ENCODE results near the gene BPHL. TPM values are rescaled to one million over a fixed set of nuclear protein-coding genes. Genes with fewer than 3 reads are reported as not detected.
"Not testable (repeated sequence)": the region's sequence is repeated elsewhere in the genome, so short reads cannot be mapped to it uniquely, and the experiment has no call there.

Gene BPHL
- total and polyA plus RNA-seq, 7 donors = 8.6 to 28.9 (median 11.0) TPM

- Histone ChIP-seq H3K4me1 (peaks cover 0 to 17% (median 7%) of the 10 kb centered on the region in 4 donors), H3K36me3 (peaks cover 0 to 55% (median 11%) of the 10 kb centered on the region in 4 donors), H3K27me3 (no peaks in the 10 kb centered on the region), H3K4me3 (no peak overlapping the region), H3K27ac (no peak overlapping the region), H3K9me3 (no peaks in the 10 kb centered on the region)
- no peak for DNase-seq
- no peak for TF ChIP-seq POLR2A (IDR thresholded peaks at IDR 0.05)
- intact Hi-C loops (cut with DNase I) = no loop called here
- WGBS, 2 donors = 92 to 93% methylated on average over 6 of the region's 6 CpGs
Measured at GRCh38 chr6:3143158-3143557, 24.6 kb downstream of the BPHL start.

GRCh38 chr6:3144571-3144970 is 26.1 kb downstream of the BPHL start:
- H3K4me1 ChIP-seq = peaks cover 0 to 5% (median 2%) of the 10 kb centered on the region in 4 donors
- TF ChIP-seq CTCF (IDR thresholded peaks at IDR 0.05) (no peak), POLR2AphosphoS5 (IDR thresholded peaks at IDR 0.05) (no peak), EP300 (IDR thresholded peaks at IDR 0.05) (no peak), POLR2A (IDR thresholded peaks at IDR 0.05) (no peak)
- no peaks in the 10 kb centered on the region for H3K27me3 ChIP-seq
- H3K27ac ChIP-seq = no peak overlapping the region
- H3K4me3 ChIP-seq = no peak overlapping the region
- peak; percentile 42 for DNase-seq
- H3K9me3 ChIP-seq = no peaks in the 10 kb centered on the region
- WGBS, 2 donors = 78 to 88% methylated on average over 8 of the region's 8 CpGs
- intact Hi-C loops (cut with DNase I) = no loop called here
- H3K36me3 ChIP-seq = peaks cover 0 to 55% (median 11%) of the 10 kb centered on the region in 4 donors

GRCh38 chr6:3147914-3148757 is 29.6 kb downstream of the BPHL start:
- WGBS, 2 donors = 94 to 97% methylated on average over 6 of the region's 6 CpGs
- DNase-seq = no peak
- H3K4me1 ChIP-seq = peaks cover 0 to 2% (median 0%) of the 10 kb centered on the region in 4 donors
- no peak overlapping the region for H3K4me3 ChIP-seq
- intact Hi-C loops (cut with DNase I) = no loop called here
- peaks cover 0 to 41% (median 5%) of the 10 kb centered on the region in 4 donors for H3K36me3 ChIP-seq
- no peaks in the 10 kb centered on the region for H3K27me3 ChIP-seq
- H3K9me3 ChIP-seq = no peaks in the 10 kb centered on the region
- TF ChIP-seq POLR2AphosphoS5 (IDR thresholded peaks at IDR 0.05) (no peak), CTCF (IDR thresholded peaks at IDR 0.05) (no peak), POLR2A (IDR thresholded peaks at IDR 0.05) (no peak), EP300 (IDR thresholded peaks at IDR 0.05) (no peak)
- no peak overlapping the region for H3K27ac ChIP-seq

- peak overlapping the region in 1 of 4 donors; percentile 34 for H3K27ac ChIP-seq
- 82 to 89% methylated on average over 5 of the region's 5 CpGs for WGBS, 2 donors
- H3K4me3 ChIP-seq = no peak overlapping the region
- H3K27me3 ChIP-seq = no peaks in the 10 kb centered on the region
- H3K36me3 ChIP-seq = peaks cover 0 to 45% (median 3%) of the 10 kb centered on the region in 4 donors
- intact Hi-C loops (cut with DNase I) = no loop called here
- H3K9me3 ChIP-seq = no peaks in the 10 kb centered on the region
- peaks cover 0 to 16% (median 4%) of the 10 kb centered on the region in 4 donors for H3K4me1 ChIP-seq
- no peak for TF ChIP-seq CTCF (IDR thresholded peaks at IDR 0.05)
- no peak for TF ChIP-seq POLR2A (IDR thresholded peaks at IDR 0.05)
- TF ChIP-seq POLR2AphosphoS5 (IDR thresholded peaks at IDR 0.05) = no peak
- TF ChIP-seq EP300 (IDR thresholded peaks at IDR 0.05) = no peak
- DNase-seq = no peak
Measured at GRCh38 chr6:3151691-3152090, 33.2 kb downstream of the BPHL start.

- peak overlapping the region in 1 of 4 donors; percentile 34 for H3K27ac ChIP-seq
- DNase-seq = no peak
- H3K36me3 ChIP-seq = peaks cover 0 to 38% (median 1%) of the 10 kb centered on the region in 4 donors
- no peak for TF ChIP-seq POLR2AphosphoS5 (IDR thresholded peaks at IDR 0.05)
- no peak for TF ChIP-seq EP300 (IDR thresholded peaks at IDR 0.05)
- no peak for TF ChIP-seq POLR2A (IDR thresholded peaks at IDR 0.05)
- no peak for TF ChIP-seq CTCF (IDR thresholded peaks at IDR 0.05)
- intact Hi-C loops (cut with DNase I) = no loop called here
- H3K9me3 ChIP-seq = no peaks in the 10 kb centered on the region
- no peak overlapping the region for H3K4me3 ChIP-seq
- 77 to 93% methylated on average over 3 of the region's 3 CpGs for WGBS, 2 donors
- H3K4me1 ChIP-seq = peaks cover 0 to 18% (median 4%) of the 10 kb centered on the region in 4 donors
- no peaks in the 10 kb centered on the region for H3K27me3 ChIP-seq
Measured at GRCh38 chr6:3152689-3153088, 34.2 kb downstream of the BPHL start.

- not testable (repeated sequence) for H3K4me3 ChIP-seq, DNase-seq, H3K27me3 ChIP-seq, H3K9me3 ChIP-seq
- peaks cover 0 to 20% (median 0%) of the 10 kb centered on the region in 4 donors for H3K36me3 ChIP-seq
- 22 to 71% methylated on average over 6 of the region's 6 CpGs for WGBS, 2 donors
- peaks cover 0 to 34% (median 10%) of the 10 kb centered on the region in 4 donors for H3K4me1 ChIP-seq
- intact Hi-C loops (cut with DNase I) = loop anchor here (5.0 kb wide), 2 partner anchors 88 to 202 kb away; partner anchors contain the start of gene RIPK1
- peak overlapping the region; percentile 14 to 99 (median 72) for H3K27ac ChIP-seq
Measured at GRCh38 chr6:3155416-3155815, 36.9 kb downstream of the BPHL start.

GRCh38 chr6:3156184-3157130 is 37.9 kb downstream of the BPHL start:
- Histone ChIP-seq H3K4me1 (peaks cover 0 to 34% (median 10%) of the 10 kb centered on the region in 4 donors), H3K4me3 (peak overlapping the region; percentile 66 to 99 (median 71)), H3K27ac (peak overlapping the region; percentile 90 to 99 (median 96)), H3K36me3 (peaks cover 0 to 20% (median 0%) of the 10 kb centered on the region in 4 donors)
- 11 to 12% methylated on average over 29 to 30 of the region's 32 CpGs for WGBS, 2 donors
- intact Hi-C loops (cut with DNase I) = loop anchor here (2.0 to 5.0 kb wide), 5 partner anchors 38 to 201 kb away; partner anchors contain the start of genes BPHL and RIPK1
- H3K27me3 ChIP-seq, DNase-seq, H3K9me3 ChIP-seq: not testable (repeated sequence)

Measured in sigmoid colon (tissue), 7 donors.